IgD-negative memory B cell (primary cell): ENCODE results near the gene NT5DC3. TPM values are rescaled to one million over a fixed set of nuclear protein-coding genes. Genes with fewer than 3 reads are reported as not detected.
"Not testable (repeated sequence)": the region's sequence is repeated elsewhere in the genome, so short reads cannot be mapped to it uniquely, and the experiment has no call there.

ENCODE experiments used
- H3K27ac Mint-ChIP-seq, 3 donors: one replicate each; pipeline ENCODE4 v1.8.0; 2020 to 2022; ENCODE audit warnings: mild to moderate bottlenecking in 3 of 3, mixed read lengths in 3 of 3, moderate library complexity in 1 of 3
- H3K27me3 Mint-ChIP-seq: one replicate; pipeline ENCODE4 v1.8.0; 2021; ENCODE audit warnings: mixed read lengths
- H3K36me3 Mint-ChIP-seq: one replicate; pipeline ENCODE4 v1.8.0; 2020; ENCODE audit warnings: mild to moderate bottlenecking, mixed read lengths
- H3K4me1 Mint-ChIP-seq, 3 donors: one replicate each; pipeline ENCODE4 v1.8.0; 2020 to 2022; ENCODE audit warnings: mixed read lengths in 3 of 3, mild to moderate bottlenecking in 1 of 3
- H3K4me3 Mint-ChIP-seq, 4 donors: one replicate each; pipeline ENCODE4 v1.8.0; 2020 to 2022; ENCODE audit warnings: mild to moderate bottlenecking in 4 of 4, mixed read lengths in 4 of 4, moderate library complexity in 3 of 4
- H3K9me3 Mint-ChIP-seq, 3 donors: one replicate each; pipeline ENCODE4 v1.8.0; 2020 to 2021; ENCODE audit warnings: mixed read lengths in 3 of 3, mild to moderate bottlenecking in 1 of 3
- polyA plus RNA-seq: library from polyadenylated mRNA; unstranded; fragments of 300-500 nt; fragmentation: Illumina TruSeq; gene quantifications from one replicate; pipeline ENCODE4 v1.2.3, GENCODE V29; 2021

NT5DC3 gene
- polyA plus RNA-seq, 1 donor from 2014 or later, result 1.2 TPM

GRCh38 chr12:103813949-103814348, 27.1 kb downstream of the NT5DC3 start:
- Mint-ChIP-seq H3K27ac (no peak overlapping the region), H3K9me3 (peaks cover 0 to 2% (median 0%) of the 10 kb centered on the region in 3 donors), H3K4me1 (no peaks in the 10 kb centered on the region), H3K4me3 (no peak overlapping the region), H3K36me3 (peaks cover 10% of the 10 kb centered on the region), H3K27me3 (no peaks in the 10 kb centered on the region)

- H3K27ac Mint-ChIP-seq, result peak overlapping the region in 1 of 3 donors; percentile 25
- no peaks in the 10 kb centered on the region for H3K27me3 Mint-ChIP-seq
- no peak overlapping the region for H3K4me3 Mint-ChIP-seq
- no peaks in the 10 kb centered on the region for H3K4me1 Mint-ChIP-seq
- peaks cover 9% of the 10 kb centered on the region for H3K36me3 Mint-ChIP-seq
- H3K9me3 Mint-ChIP-seq, result peaks cover 0 to 2% (median 0%) of the 10 kb centered on the region in 3 donors
Observed at GRCh38 chr12:103813426-103813825, 27.6 kb downstream of the NT5DC3 start.

GRCh38 chr12:103812789-103813188, 28.2 kb downstream of the NT5DC3 start:
- no peak overlapping the region for H3K4me3 Mint-ChIP-seq
- no peak overlapping the region for H3K27ac Mint-ChIP-seq
- peaks cover 11% of the 10 kb centered on the region for H3K36me3 Mint-ChIP-seq
- peaks cover 0 to 2% (median 0%) of the 10 kb centered on the region in 3 donors for H3K9me3 Mint-ChIP-seq
- H3K4me1 Mint-ChIP-seq, result no peaks in the 10 kb centered on the region
- H3K27me3 Mint-ChIP-seq, result no peaks in the 10 kb centered on the region

DNA sequence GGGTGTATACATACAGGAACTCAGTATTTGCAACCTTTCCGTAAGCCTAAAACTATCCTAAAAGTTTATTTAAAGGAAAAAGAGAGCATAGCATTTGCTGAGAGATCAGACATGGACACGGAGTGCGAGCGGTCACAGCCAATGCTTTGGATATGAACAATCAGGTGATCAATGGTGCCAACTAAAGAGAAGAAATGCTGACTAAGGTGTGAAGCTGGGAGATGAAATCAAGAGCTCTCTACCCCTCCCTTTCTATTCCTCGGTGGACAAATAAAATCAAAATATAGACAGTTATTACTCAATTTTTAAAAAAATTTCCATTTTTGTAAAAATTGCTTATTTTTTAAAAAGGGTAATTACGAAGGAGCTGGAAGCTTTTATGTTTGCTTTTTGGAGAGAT, 29.2 kb downstream of the NT5DC3 start:
- H3K4me1 Mint-ChIP-seq, result no peaks in the 10 kb centered on the region
- peaks cover 16% of the 10 kb centered on the region for H3K36me3 Mint-ChIP-seq
- no peak overlapping the region for H3K4me3 Mint-ChIP-seq
- peaks cover 0 to 2% (median 0%) of the 10 kb centered on the region in 3 donors for H3K9me3 Mint-ChIP-seq
- no peak overlapping the region for H3K27ac Mint-ChIP-seq
- no peaks in the 10 kb centered on the region for H3K27me3 Mint-ChIP-seq

DNA sequence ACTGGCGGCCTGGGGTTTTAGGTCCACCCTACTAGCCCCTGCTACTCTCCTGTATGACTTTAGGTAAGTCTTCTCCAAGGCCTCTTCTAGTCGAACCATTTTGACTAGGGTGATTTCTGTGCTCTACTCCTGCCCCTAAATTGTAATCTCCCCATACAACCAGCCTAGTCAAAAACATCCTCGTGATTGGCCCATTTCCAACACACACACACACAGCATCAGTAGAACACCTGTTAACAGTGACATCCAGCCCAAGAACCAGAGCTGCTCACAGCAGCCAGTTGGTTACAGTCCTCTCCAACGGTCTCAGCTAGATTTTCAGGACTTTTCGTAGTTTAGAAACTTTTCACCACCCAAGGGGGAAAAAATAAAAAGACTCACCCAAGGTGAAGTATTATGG, 30.9 kb downstream of the NT5DC3 start:
- Mint-ChIP-seq H3K36me3 (peaks cover 16% of the 10 kb centered on the region), H3K9me3 (peaks cover 0 to 2% (median 0%) of the 10 kb centered on the region in 3 donors), H3K27ac (no peak overlapping the region), H3K4me3 (no peak overlapping the region), H3K4me1 (peaks cover 0 to 2% (median 0%) of the 10 kb centered on the region in 3 donors), H3K27me3 (no peaks in the 10 kb centered on the region)

GRCh38 chr12:103809639-103810038, 31.4 kb downstream of the NT5DC3 start:
- not testable (repeated sequence) for H3K9me3 Mint-ChIP-seq, H3K4me3 Mint-ChIP-seq, H3K27ac Mint-ChIP-seq, H3K27me3 Mint-ChIP-seq, H3K4me1 Mint-ChIP-seq
- peaks cover 13% of the 10 kb centered on the region for H3K36me3 Mint-ChIP-seq

DNA sequence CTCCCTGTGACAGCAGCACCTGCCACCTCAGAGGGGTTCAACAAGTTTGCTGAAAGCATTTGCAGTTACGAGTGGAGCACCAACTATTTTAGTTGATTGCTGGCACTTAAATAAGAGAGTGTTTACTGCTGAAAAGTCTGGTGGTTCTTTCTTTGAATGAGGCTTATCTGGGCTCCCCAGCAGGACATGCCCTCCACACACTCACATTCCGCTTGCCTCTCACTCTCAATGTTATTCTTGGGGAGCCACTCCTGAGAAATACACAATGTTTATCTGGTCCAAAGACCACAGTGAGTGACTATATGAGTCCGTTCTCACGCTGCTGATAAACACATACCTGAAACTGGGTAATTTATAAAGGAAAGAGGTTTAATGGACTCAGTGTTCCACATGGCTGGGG, 31.9 kb downstream of the NT5DC3 start:
- Mint-ChIP-seq H3K4me1 (peaks cover 0 to 2% (median 0%) of the 10 kb centered on the region in 3 donors), H3K27me3 (no peaks in the 10 kb centered on the region), H3K4me3 (no peak overlapping the region), H3K27ac (no peak overlapping the region), H3K36me3 (peaks cover 13% of the 10 kb centered on the region), H3K9me3 (peaks cover 0 to 2% (median 0%) of the 10 kb centered on the region in 3 donors)

DNA sequence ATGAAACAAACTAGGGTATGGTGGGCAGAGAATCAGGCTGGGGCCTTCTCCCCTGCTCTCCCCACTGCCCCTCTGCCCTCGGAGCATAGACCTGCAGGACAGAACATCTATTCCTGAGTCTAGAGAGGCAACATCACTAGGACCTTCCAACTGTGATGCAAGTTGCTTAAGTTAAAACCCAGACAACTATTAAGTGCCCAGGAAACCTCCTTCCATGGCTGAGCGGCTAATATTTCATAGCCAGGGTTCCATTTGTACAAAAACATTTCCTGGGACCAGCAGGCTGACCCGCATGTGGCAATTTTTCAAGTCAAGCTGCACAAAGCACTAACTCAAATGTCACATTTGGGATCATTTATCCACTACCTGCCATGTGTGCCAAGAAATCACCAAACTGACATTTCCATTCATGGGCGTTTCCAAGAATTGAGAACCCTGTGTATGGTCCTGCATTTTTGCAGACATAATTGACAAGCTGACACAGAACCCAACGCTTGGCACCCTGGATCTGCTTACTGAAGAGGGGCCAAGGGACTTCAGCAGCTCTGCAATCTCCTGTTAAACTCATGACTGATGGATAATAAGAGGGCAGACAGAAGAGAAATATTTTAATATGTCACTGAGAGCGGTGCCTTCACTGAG, 32.7 kb downstream of the NT5DC3 start:
- Mint-ChIP-seq H3K27me3 (no peaks in the 10 kb centered on the region), H3K36me3 (peaks cover 11% of the 10 kb centered on the region)

GRCh38 chr12:103807561-103808238, 33.3 kb downstream of the NT5DC3 start:
- Mint-ChIP-seq H3K9me3 (no peaks in the 10 kb centered on the region), H3K27me3 (no peaks in the 10 kb centered on the region), H3K4me1 (peaks cover 0 to 2% (median 0%) of the 10 kb centered on the region in 3 donors), H3K27ac (peak overlapping the region in 1 of 3 donors; percentile 29), H3K4me3 (peak overlapping the region in 1 of 4 donors; percentile 63), H3K36me3 (peaks cover 11% of the 10 kb centered on the region)

More for the DNA sequence above, 32.7 kb downstream of the NT5DC3 start:
- H3K4me1 Mint-ChIP-seq, result peaks cover 0 to 2% (median 0%) of the 10 kb centered on the region in 3 donors
- H3K27ac Mint-ChIP-seq, result no peak overlapping the region
- no peak overlapping the region for H3K4me3 Mint-ChIP-seq
- no peaks in the 10 kb centered on the region for H3K9me3 Mint-ChIP-seq

DNA sequence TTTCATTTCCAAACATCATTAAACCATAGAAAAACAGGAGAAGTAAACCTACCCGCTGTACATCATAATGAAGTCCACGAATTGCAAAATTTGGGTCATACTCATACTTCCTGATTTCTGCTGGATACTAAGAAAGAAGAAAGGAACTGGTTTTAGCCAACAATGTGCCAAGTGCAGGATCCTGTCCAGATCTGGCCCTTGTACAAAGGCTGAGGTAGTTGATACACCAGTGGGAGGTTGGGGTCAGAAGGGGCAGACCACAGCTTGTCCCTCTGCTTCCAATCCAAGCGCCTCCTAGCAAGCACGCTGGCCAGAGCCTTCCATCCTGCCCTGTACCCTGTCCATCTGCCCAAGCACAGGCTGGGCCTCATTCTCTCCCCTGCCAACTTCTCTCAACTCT, 34.2 kb downstream of the NT5DC3 start:
- Mint-ChIP-seq H3K9me3 (no peaks in the 10 kb centered on the region), H3K4me1 (peaks cover 0 to 2% (median 0%) of the 10 kb centered on the region in 3 donors), H3K4me3 (no peak overlapping the region), H3K36me3 (peaks cover 12% of the 10 kb centered on the region), H3K27ac (peak overlapping the region in 1 of 3 donors; percentile 29), H3K27me3 (no peaks in the 10 kb centered on the region)

GRCh38 chr12:103805655-103806360, 35.2 kb downstream of the NT5DC3 start:
- Mint-ChIP-seq H3K4me1 (peaks cover 0 to 2% (median 0%) of the 10 kb centered on the region in 3 donors), H3K27me3 (no peaks in the 10 kb centered on the region), H3K36me3 (peaks cover 13% of the 10 kb centered on the region), H3K4me3 (no peak overlapping the region), H3K9me3 (no peaks in the 10 kb centered on the region), H3K27ac (peak overlapping the region in 1 of 3 donors; percentile 75)

DNA sequence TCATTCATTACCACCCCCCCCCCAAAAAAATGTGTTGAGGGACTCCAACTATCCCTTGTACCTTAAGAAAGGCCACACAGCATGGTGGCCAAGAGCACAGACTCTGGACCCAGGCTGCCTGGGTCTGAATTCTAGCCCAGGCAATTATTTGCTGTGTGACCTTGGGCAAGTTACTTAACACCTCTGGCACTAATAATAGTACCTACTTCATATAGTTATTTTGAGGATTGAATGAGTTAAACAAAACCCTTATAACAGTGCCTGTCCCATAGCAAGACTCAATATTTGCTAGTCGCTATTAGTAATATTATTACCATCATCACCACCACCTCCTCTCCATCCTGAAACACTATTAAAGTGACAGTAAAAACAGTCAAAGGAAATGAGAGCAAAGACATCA, 37.2 kb downstream of the NT5DC3 start:
- Mint-ChIP-seq H3K4me3 (no peak overlapping the region), H3K27me3 (no peaks in the 10 kb centered on the region), H3K9me3 (no peaks in the 10 kb centered on the region), H3K27ac (no peak overlapping the region), H3K36me3 (peaks cover 12% of the 10 kb centered on the region), H3K4me1 (peaks cover 0 to 2% (median 0%) of the 10 kb centered on the region in 3 donors)

DNA sequence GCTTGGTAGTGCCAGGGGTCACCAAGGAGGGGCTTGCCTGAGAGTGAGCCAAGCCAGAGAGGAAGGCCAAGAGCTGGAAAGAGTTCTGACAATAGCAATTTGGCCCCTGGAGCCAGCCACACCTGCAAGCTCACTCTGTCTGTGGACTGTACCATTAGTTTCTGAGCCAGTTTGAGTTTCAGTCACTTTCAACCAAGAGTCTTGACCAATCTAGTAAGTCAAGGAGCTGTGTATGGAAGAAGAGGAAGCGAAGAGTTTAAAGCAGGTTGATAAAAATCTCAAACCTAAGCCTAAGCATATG, 38.5 kb downstream of the NT5DC3 start:
- Mint-ChIP-seq H3K27me3 (no peaks in the 10 kb centered on the region), H3K4me3 (no peak overlapping the region), H3K9me3 (no peaks in the 10 kb centered on the region), H3K36me3 (peaks cover 15% of the 10 kb centered on the region), H3K4me1 (peaks cover 0 to 2% (median 0%) of the 10 kb centered on the region in 3 donors), H3K27ac (no peak overlapping the region)

GRCh38 chr12:103801709-103802585, 39.1 kb downstream of the NT5DC3 start:
- Mint-ChIP-seq H3K27ac (no peak overlapping the region), H3K36me3 (peaks cover 14% of the 10 kb centered on the region), H3K9me3 (no peaks in the 10 kb centered on the region), H3K4me1 (peaks cover 0 to 2% (median 0%) of the 10 kb centered on the region in 3 donors), H3K4me3 (no peak overlapping the region), H3K27me3 (no peaks in the 10 kb centered on the region)
